Ovary (tissue), 3 donors: Measurements from ENCODE around the gene JMJD7.

Experiments
- EP300 ChIP-seq: sonication (generic); formaldehyde crosslinking; IDR thresholded peaks from one replicate; pipeline ENCODE4 v1.6.1; 2017; ENCODE audit warnings: antibody characterized with exemption
- POLR2A ChIP-seq: fragments of 450-650 bp; IDR thresholded peaks from one replicate; pipeline ENCODE4 v1.6.1; 2017; ENCODE audit warnings: antibody characterized with exemption, mild to moderate bottlenecking, moderate library complexity
- TF ChIP-seq, protein P1 (sequence below), 3 donors: fragments of 450-650 bp in 2 of 3; fragments of 200-600 bp in 1 of 3; IDR thresholded peaks; one replicate each; pipeline versions ENCODE4 v1.5.1 to v1.8.0; 2016 to 2022; ENCODE audit warnings: antibody characterized with exemption in 3 of 3, mild to moderate bottlenecking in 1 of 3
- donor health status: DM: no; HTN: no; CAD: no.

DNA sequence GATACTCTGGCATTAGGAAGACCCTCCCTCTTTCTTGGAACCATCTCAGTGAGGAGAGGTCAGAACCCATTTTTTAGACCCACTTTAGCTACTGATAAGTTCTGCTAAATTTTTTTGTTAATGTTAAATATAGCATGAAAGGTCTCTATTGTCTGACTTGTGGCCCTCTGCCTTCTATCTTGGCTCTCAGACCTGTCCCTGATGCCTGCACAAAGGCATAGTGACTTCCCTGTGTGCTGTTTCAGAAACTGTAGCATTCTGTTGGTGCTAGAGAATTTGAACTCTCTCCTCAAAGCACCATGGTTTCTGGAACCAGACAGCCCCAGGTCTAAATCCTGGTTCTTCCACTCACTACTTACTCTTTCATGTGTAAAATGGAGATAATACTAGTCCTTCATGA lies 38.2 kb upstream of the JMJD7 start:
- no peak for TF ChIP-seq POLR2A
- TF ChIP-seq, protein P1, sequence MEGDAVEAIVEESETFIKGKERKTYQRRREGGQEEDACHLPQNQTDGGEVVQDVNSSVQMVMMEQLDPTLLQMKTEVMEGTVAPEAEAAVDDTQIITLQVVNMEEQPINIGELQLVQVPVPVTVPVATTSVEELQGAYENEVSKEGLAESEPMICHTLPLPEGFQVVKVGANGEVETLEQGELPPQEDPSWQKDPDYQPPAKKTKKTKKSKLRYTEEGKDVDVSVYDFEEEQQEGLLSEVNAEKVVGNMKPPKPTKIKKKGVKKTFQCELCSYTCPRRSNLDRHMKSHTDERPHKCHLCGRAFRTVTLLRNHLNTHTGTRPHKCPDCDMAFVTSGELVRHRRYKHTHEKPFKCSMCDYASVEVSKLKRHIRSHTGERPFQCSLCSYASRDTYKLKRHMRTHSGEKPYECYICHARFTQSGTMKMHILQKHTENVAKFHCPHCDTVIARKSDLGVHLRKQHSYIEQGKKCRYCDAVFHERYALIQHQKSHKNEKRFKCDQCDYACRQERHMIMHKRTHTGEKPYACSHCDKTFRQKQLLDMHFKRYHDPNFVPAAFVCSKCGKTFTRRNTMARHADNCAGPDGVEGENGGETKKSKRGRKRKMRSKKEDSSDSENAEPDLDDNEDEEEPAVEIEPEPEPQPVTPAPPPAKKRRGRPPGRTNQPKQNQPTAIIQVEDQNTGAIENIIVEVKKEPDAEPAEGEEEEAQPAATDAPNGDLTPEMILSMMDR (IDR thresholded peaks at IDR 0.05): no peak
- no peak for TF ChIP-seq EP300
